ENCODE measurements around the gene WLS.

Gene WLS

GRCh38 chr1:68227598-68227997 is 4.7 kb downstream of the WLS start:
- no peak for DNase-seq (ENCODE audit: low spot score)

- no peak for DNase-seq (ENCODE audit: low spot score)
These were observed 6.5 kb downstream of the WLS start for GRCh38 chr1:68225781-68226180.

GRCh38 chr1:68223687-68224086 is 8.6 kb downstream of the WLS start:
- DNase-seq (ENCODE audit: low spot score), result no peak

DNA sequence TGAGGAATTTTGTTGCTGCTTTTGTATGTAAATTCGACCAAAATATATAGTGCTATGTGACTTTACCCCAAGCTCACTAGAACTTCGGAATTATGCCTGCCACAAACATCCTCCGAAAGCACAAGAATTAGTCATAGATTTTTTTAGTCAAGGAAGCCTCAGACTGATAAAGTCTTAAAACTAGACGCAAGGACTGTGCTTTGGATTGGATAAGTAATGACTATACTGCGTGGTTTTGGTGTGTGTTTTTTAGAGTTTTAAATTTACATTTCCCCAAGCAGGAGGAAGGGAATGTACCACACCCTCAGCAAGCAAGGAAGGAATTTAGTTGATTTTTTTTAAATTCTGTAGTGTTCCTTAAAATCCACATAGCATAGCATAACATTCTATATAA is 10.3 kb downstream of the WLS start:
- no peak for DNase-seq (ENCODE audit: low spot score)

GRCh38 chr1:68221001-68221979 is 11.0 kb downstream of the WLS start:
- DNase-seq (ENCODE audit: low spot score), result no peak

DNA sequence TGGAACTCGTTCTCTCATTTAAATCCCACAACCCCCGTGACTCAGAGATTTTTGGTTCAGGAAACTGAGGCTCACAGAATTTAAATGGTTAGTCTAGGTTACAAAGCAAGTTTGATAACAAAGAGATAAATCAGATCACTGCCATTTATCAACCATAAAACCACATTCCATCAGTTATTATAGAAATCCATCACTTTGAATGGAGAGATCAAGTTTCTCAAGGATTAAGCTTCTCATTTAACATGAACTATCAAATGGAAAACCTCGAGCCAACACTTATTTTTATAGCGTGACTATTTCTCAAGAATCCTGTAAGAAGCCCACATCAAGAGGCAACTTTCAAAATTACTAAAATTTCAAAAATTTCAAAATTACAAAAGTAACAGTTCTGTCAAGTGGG is 11.9 kb downstream of the WLS start:
- DNase-seq (ENCODE audit: low spot score), result no peak

DNA sequence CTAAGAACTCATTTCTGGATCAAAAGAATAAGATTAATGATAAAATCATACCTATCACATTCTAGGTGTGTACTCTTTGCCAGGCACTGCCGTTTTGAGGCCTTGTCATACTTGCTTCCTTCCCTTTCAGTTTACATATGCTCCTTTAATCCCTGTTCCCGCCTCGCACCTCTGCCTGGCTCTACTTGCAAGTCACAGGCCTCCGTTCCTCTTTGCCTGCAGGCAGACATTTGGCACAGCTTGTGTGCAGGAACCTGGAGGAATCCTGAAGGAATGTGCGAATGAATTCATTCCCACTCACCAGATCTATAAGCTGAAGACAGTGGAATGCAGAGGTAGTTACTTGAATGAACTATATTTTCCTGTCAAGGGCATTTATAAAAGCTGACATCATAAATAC is 13.8 kb downstream of the WLS start:
- no peak for DNase-seq (ENCODE audit: low spot score)

GRCh38 chr1:68217618-68218017 is 14.7 kb downstream of the WLS start:
- no peak for DNase-seq (ENCODE audit: low spot score)

DNA sequence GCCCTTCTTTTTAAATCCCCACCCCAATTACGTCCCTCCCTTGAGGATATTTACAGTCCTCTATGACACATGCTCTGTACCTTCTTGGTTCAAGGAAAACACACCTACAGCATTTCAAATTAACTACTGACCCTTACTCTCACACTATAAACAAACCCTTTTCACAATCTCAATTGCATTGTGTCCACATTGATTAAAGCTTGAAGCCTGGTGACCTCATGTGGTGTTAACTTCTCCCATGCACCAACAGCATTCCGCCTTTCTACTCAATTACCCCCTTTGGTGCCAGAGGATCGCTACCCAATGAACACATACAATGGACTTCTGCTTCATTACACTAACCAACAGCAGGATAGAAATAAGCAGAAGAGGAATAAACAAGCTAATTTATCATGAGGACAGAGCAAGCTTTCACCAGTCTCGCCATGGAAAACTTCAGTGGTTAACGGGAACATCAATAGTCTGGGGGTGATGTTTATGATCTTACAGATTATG is 15.2 kb downstream of the WLS start:
- DNase-seq (ENCODE audit: low spot score), result no peak

DNA sequence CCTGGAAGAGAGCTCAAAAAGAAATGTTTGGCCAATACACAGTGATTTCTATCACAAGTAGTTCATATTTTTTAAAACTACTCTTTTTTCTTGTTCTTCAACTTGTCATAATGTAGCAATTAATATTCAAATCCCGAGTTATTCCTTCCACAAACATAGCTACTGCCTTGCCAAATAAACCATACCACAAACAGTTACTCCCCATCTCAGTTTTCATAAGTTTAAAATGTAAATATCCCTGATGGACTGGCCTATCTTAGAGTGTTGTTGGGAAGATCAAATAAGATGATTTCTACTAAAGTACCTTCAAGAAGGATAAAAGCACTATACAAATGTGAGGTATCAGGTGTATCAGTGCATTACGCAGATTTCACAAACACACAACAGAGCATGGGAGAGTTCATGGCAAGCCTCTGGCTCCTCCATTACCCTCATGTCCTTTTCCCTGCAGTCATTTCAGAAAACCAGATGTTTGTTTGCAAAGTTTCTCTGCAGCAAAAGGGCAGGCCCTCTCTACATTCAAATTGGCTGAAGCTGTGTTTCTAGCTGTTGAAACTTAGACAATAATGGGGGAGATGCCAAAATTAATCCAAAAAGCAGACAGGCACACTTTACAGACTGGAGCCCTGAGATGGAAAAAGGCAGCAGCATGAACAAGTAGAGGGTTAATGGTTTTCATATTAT is 16.1 kb downstream of the WLS start:
- DNase-seq (ENCODE audit: low spot score), result no peak

DNA sequence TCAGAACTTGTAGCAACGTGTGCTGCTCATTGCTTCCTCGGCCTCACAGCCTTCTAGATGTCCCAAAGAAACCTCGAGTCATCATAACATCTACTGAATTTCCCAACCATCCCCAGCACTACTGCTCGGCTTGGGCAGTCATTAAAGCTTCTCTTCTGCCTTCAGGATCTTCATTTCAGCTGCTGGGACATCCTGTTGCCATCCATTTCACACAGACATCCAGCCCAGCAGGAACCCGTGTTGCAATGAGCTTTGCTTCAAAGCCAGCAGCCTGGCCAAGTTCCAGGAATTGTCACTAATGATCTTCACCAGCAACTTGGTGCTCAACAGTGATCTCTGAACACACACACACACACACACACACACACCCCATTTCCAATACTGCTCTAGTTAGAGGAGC is 18.5 kb downstream of the WLS start:
- DNase-seq (ENCODE audit: low spot score), result no peak

DNA sequence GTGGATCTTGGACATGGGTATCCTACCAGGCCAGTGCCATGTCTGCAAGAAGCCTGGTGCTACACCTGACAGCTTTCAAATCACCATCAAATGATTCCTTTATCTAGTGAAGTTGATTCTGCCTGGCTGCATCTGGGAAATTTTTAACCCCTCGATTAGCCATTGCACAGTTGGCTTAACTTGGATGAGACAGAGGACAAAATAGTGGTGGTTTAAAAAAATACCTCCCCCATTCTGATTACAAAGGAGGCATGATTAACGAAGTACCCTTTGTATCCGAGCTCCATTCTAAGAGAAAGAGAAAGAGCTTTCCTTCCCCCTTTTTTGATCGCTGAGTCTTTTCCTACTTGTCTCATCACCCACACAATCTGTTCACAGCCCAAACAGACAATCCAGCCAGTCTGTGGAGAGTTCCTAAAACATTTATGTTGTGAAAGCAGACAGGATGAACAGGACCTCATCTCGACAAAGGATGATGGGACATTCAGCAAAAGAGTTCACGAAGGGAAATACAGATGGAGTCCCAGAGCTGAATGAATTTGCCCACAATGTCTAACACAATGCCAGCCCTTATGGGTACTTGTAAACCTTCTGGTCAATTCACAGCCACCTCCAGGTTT is 20.5 kb downstream of the WLS start:
- no peak for DNase-seq (ENCODE audit: low spot score)

- DNase-seq (ENCODE audit: low spot score), result no peak
These were observed 21.5 kb downstream of the WLS start for GRCh38 chr1:68210829-68211228.

GRCh38 chr1:68210027-68210426 is 22.3 kb downstream of the WLS start:
- DNase-seq (ENCODE audit: low spot score), result no peak

DNA sequence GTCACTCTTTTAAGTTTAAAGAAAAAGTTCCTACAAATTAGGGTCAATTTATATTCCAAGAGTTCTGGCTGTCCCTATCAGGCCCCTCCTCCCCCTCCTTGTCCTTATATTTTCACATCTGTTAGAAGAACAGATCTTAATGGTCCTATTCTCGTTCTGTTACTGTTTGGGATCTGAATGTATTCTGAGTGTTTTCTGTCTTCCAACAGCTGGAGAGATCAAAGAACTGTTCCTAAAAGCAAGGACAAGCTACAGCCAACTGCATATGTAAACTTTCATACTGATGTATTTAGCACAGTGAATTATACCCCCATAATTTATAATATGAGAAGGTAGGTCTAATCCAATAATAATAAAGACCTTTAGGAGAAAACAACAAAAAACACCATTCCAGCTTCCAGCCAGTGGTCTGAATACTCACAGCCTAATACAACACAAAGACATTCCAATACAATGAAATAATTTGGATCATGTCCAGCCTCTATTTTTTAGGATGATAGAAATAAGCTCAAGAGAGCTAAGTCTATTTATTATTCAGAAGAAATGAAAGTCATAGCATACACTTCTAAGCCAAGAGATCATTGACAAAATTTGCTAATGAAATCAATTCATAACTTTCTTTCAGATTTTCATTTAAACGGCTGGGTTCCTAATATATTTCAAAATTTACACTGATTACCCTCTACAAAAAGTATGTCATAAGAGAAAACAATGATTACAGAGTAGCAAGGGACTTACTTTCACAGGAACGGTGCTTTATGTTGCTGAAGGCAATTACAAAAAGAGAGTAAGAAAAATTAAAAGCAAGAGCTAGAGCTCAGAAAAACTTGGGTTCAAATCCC is 25.3 kb downstream of the WLS start:
- no peak for DNase-seq (ENCODE audit: low spot score)

DNA sequence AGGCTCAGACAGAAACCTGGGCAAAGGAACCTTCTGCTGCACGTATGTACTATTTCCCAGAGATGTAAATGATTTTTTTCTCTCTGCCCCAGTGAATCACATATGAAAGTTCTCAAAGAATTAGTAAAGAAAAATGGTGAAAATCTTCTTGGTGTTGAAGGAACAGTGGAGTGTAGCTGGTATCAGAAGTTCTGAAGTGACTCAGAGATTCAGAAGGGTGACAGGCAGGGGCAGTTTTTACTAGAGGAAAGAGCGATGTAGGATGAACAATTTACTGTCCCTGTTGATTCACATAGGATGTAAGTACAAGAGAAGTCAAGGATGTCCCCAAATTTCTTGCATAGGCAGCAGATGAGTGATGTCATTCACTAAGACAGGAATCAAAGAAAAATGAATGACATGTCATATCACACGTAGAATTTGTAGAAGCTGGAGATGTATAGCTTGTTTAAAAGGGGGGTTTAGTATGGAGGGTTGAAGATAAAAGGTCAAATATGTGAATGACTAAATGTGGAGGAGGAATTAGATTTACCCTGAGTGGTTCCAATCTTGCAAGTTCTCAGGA is 26.4 kb downstream of the WLS start:
- no peak for DNase-seq (ENCODE audit: low spot score)

DNA sequence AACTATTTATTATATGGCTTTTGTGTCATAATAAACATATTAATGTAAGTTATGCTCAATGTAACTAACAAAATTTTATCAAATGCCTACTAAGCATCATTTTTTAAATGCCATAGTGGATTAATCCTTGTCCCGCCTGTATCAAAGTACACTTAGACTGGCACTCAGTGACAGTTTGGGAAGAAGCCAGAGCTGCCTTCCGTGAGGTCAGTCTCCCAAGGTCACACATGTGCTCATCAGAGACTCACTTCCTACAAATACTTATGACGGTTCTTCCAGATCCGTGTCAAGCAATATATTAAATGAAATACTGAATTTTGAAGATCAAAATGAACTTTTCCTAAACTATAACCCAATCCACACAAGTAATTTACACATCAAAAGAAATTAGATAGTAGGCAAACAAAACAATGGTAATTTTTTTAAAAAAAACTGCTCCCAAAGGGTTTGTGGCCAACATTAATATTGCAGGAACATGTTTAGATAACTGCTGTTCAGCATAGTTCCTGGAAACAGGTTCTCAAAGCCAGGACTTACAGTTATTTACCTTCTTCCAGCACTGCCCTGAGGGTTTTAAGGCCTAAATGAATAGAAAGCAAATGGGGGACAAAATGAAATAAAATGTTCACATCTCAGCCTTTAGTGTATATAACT is 27.2 kb downstream of the WLS start:
- DNase-seq (ENCODE audit: low spot score), result no peak

- DNase-seq (ENCODE audit: low spot score), result peak; percentile 29
These were observed 30.0 kb downstream of the WLS start for GRCh38 chr1:68202239-68202832.

DNA sequence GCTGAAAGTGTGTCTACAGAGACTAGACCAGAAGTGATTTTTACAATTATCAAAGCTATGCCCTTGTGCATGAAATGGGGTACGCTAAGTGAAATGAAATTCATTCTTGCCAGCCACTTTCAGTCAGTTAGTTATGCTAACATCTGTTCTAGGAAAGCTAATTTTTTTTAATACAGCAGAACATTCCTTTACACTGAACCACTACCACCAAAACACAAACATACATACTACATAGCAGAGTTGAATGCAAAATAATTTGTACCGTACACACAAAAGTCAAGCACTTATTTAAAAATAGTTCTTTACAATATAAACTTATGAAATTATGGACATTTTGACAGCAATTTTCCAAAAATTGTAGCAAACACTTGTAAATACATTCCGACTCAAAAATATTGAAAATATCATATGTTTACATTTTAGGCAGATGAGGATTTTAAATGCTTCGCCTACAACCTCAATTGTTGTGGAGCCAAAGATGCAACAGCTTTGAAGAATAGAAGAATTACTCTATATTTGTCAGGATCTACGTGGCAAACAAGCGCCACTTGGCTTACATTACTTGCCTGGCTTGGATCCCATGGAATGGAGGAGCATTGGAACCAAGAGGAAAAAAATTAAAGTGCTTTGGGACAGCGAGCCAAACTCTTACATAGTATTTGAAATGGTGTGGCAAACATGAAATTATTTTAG is 30.6 kb downstream of the WLS start:
- no peak for DNase-seq (ENCODE audit: low spot score)

GRCh38 chr1:68199603-68200002 is 32.7 kb downstream of the WLS start:
- no peak for DNase-seq (ENCODE audit: low spot score)
